NB4 (cell line): Measurements from ENCODE around the gene SIAH2.

Experiments used
- CTCF ChIP-seq: IDR thresholded peaks from one replicate; pipeline ENCODE4 v1.5.1; 2012; ENCODE audit warnings: low read depth, low read length
- MAX ChIP-seq: IDR thresholded peaks from 2 replicates; pipeline ENCODE4 v1.6.1; 2011; ENCODE audit warnings: low read depth, low read length
- POLR2A ChIP-seq: IDR thresholded peaks from 2 replicates; pipeline ENCODE4 v1.6.1; 2011; ENCODE audit warnings: mild to moderate bottlenecking; ENCODE audit not compliant: insufficient read length; ENCODE audit errors: extremely low read depth

GRCh38 chr3:150786791-150787190 lies 23.8 kb upstream of the SIAH2 start:
- TF ChIP-seq CTCF (no peak), POLR2A (no peak), MAX (no peak)
